ENCODE data around the gene SPRING1.
"Not testable (repeated sequence)": the region's sequence is repeated elsewhere in the genome, so short reads cannot be mapped to it uniquely, and the experiment has no call there.

Gene SPRING1

DNA sequence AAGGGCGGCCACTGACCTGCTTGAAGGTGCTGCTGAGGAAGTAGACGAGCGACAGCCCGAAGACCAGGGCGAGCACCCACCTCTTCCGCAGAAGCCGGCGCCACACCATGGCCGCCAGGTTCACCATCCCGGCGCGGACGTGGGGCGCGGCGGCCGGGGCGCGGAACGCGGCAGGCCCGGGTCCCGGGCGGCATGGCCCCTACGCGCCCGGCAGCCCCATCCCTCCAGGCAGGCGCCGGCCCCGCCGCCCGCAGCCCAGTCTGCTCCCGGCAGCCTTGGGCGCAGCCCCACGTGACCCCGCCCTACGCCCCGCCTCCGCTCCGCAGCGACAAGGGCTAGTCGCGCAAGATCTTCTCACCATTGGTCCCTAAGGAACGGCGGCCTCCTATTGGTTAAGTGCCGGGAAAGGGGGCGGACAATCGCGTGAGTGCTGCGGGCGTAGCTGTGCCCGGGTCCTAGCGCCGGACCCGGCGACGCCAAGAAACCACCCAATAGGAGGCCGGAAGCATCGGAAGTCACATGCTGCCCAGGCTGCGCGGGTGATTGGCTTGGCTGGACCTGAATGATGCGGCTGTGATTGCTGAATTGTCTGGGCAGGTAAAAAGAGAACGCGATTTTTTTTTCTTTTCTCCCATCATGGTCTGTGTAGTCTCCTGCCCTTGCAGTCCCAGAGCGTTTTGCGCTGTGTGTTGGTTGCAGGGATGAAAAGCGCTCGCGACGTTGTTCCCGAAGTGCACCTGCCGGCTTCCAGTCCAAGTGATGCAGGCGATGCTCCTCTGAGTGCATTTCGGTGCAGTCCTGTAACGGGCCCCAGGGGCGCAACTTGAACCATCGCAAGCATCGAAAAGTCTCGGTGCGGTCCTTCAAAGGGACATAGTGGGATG is at the start of gene SPRING1, which contains the start of gene RNFT2:
Gene SPRING1 (minus strand): TSS at position 296 of the 884 bp plus-strand sequence. CDS start 169 bp downstream, at position 127.
Gene RNFT2 (plus strand): TSS at position 542 of the 884 bp plus-strand sequence. CDS start 2,183 bp downstream, outside the sequence.
- DNase-seq: peak; percentile 99

DNA sequence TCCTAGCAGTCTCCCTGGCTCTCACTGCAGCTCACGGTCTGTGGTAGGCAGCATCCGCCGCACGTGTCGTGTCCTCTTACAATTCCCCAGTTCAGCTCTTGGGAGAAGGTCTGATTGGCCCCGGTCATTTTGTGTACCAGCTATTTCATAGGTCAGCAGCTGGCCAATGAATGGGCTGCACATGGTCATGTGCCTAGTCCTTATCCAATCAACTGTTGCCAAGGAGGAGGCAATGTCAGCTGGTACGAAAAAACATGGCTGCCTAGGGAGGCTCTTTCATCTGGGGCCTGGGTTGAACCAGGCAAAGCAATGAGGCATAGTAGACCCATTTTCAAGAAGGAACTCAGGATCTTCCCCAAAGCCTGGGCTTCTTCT is 46.4 kb upstream of the SPRING1 start:
- no peak for DNase-seq

DNA sequence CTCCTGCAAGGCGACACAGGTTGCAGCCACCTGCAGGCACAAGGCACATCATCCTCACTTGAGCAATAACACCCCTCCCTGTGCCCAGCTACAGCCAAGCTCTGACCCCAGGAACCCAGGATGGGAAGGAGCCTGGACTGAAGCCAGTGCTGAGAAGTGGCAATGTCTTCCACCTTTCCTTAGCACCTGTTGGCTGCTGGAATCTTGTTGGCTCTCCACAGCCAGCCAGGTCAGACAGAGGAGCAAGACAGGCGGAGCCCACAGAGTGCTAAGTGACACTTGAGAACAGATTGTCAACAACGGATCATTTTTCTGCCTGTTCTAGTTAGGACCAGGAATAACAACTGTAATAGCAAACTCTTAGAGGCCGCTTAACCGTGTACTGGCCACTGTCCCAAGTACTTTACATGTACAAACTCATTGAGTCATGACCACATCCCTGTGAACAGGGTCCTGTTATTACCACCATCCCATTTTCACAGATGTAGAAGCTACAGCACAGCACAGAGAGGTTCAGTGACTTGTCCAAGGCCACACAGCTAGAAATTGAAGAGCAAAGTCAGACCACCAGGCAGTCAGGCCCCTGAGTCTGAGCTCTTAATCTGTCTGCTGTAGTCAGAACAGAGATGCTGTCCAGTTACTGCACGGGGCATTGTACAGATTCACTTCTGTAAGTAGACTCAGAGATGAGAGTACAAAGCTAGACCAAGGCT is 45.8 kb upstream of the SPRING1 start:
- DNase-seq: no peak

GRCh38 chr12:116780942-116781341 is 43.1 kb upstream of the SPRING1 start:
- no peak for DNase-seq

- DNase-seq: no peak
Measured at GRCh38 chr12:116779597-116779996, 41.7 kb upstream of the SPRING1 start.

GRCh38 chr12:116777245-116777644 is 39.4 kb upstream of the SPRING1 start:
- DNase-seq: no peak

- no peak for DNase-seq
Measured at GRCh38 chr12:116774020-116774419, 36.2 kb upstream of the SPRING1 start.

DNA sequence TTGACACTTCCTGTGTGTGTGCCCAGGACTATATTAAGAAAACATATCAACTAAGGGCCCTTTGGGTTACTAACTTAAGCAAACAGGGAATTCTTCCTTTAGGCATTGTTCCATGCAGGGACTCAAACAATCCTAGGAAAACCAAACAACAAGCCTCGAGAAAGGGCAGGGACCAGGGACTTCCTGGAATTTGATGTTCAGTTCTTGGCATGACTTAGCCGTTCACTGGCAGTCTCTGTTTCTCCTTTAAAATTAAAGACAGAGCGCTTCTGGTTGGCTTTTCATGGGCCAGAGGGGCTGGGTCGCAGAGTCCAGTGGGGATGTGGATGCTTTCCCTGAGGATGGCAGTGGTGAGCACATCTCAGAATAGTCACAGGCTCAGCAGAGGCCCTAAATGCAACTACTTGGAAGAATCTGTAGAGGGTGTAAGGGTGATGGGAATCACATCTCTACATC is 35.4 kb upstream of the SPRING1 start:
- DNase-seq: no peak

- DNase-seq: no peak
Measured at GRCh38 chr12:116771651-116772050, 33.8 kb upstream of the SPRING1 start.

DNA sequence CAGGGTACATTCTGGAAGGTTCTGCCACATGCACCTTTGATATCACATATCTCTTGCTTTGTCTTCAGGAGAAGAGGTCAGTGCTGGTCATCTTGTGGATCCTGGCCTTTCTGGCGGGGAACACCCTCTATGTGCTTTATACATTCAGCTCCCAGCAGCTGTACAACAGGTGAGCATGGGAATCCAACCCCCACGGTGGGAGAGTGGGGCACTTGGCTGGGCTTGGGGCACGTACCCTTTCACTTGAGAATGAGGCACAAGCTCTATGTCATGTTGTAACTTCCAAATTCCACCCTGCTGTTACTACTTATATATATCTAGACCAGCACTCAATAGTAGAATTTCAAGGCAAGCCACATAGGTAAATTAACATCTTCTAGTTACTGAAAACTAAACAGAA is 28.9 kb upstream of the SPRING1 start:
- no peak for DNase-seq

GRCh38 chr12:116766285-116766684 is 28.4 kb upstream of the SPRING1 start:
- DNase-seq: no peak

DNA sequence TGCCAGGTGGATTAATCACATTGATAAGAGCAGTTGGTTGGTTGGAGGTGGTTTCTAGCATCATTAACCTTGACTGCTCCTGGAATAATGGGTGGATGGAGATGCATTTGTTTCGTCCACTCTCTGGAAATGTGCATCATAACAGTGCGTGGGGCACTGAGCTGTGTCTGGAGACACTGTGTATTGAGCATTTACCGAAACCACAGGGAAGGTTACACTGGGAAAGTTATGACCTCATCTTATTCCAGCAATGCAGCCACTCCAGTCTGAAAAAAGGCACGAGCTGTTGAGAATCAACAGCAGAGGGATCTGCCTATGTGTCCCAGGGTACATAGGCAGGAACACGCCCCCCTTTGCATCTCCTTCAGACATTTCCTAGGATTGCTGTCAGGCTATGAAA is 27.4 kb upstream of the SPRING1 start:
- no peak for DNase-seq

- DNase-seq: no peak
Measured at GRCh38 chr12:116761499-116761898, 23.6 kb upstream of the SPRING1 start.

- DNase-seq: no peak
Measured at GRCh38 chr12:116760622-116761020, 22.8 kb upstream of the SPRING1 start.

GRCh38 chr12:116759783-116760621 is 22.1 kb upstream of the SPRING1 start:
- DNase-seq: no peak

DNA sequence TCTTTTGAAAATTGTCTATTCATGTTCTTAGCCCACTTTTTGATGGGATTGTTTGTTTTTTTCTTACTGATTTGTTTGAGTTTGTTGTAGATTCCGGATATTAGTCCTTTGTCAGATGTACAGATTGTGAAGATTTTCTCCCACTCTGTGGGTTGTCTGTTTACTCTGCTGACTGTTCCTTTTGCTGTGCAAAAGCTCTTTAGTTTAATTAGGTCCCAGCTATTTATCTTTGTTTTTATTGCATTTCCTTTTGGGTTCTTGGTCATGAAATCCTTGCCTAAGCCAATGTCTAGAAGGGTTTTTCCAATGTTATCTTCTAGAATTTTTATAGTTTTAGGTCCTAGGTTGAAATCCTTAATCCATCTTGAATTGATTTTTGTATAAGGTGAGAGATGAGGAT is 16.9 kb upstream of the SPRING1 start:
- not testable (repeated sequence) for DNase-seq

GRCh38 chr12:116754097-116754496 is 16.2 kb upstream of the SPRING1 start:
- DNase-seq: not testable (repeated sequence)

DNA sequence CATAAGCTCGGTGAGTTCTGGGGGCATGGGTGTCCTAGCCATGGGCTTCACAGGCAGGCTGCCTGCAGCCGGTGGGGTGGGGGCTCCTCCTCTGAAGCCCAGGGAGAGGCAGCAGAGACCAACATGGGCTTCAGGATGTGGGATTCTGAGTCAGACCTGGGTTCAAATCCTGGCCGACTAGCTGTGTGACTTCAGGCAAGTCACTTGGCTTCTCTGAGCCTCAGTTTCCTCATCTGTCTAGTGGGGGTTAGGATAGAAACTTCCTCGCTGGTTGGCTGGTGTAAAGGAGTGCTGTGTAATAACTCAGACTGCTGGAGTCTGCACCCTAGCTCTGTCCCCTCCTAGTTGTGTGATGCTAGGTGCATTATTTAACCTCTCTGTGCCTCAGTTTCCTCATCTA is 12.4 kb upstream of the SPRING1 start:
- no peak for DNase-seq

DNA sequence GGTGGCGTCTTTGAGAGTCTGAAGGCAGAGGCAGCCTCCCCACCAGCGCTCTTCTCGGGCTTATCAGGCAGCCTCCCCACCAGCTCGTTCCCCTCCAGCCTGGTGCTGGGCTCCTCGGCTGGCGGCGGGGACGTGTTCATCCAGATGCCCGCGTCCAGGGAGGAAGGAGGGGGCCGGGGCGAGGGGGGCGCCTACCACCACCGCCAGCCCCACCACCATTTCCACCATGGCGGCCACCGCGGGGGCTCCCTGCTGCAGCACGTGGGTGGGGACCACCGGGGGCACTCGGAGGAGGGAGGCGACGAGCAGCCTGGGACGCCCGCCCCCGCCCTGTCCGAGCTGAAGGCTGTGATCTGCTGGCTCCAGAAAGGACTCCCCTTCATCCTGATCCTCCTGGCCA is 12.0 kb upstream of the SPRING1 start:
- DNase-seq: no peak

DNA sequence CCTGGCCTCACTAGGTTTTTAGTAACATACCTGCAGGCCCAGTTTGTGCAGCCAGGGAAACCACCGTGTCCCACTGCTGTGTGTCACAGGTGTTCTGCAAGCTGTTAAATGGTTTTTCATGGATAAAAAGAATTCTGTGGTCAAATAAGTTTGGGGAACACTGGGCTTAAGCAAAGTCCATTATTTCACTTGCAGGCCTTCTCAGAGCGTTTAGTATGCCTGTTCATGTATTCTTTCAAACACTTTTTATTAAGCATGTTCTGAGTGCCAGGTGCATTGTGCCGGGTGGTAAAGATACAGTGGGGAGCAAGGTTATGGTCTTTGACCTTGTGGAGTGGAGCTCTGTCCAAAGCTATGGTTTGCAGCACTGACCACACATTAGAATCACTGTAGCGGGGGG is 7.7 kb upstream of the SPRING1 start:
- no peak for DNase-seq

GRCh38 chr12:116744766-116745165 is 6.9 kb upstream of the SPRING1 start:
- no peak for DNase-seq

DNA sequence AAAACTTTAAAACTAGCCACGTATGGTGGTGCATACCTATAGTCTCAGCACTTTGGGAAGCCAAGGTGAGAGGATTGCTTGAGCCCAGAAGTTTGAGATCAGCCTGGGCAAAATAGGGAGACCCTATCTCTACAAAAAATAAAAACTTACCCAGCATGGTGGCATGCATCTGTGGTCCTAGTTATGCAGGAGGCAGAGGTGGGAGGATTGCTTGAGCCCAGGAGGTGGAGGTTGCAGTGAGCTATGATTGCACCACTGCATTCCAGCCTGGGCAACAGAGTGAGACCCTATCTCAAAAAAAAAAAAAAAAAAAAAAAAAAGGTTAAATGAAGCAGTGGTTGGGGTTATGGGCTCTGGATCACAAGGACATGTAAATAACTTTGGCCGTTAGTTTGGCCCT is 4.9 kb upstream of the SPRING1 start:
- DNase-seq: not testable (repeated sequence)

DNA sequence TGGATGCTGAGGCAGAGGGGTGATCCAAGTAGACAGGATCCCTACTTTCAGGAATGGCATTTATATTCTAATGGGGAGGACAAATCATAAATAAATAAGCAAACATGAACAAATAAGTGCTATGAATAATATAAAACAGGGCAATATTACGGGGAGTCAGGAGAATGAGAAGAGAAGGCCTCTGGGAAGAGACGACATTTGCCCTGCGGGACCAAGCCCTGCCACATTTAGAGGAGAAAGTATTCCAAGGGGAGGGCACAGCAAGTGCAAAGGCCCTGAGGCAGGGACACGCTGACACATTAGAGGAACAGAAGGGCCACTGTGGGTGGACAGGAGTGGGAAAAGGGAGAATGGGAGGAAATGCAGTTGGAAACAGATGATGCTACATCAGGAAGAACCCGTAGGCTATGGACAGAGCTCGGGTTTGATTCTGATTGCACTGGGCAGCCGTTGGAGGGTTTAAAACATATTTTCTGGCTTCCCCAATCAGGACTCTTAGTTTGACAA is 1.6 kb upstream of the SPRING1 start:
- no peak for DNase-seq

All from activated effector memory CD4-positive, alpha-beta T cell treated with Interleukin-2 at 50 U/mL for 16 hours (primary cell).